PFSK-1 (cell line): Measurements from ENCODE around the gene SORL1-AS1.

Source experiments
- FOXP2 ChIP-seq: optimal IDR thresholded peaks from 2 replicates; pipeline ENCODE3; 2011; ENCODE audit warnings: borderline replicate concordance, control low read depth, inconsistent platforms; ENCODE audit not compliant: insufficient read depth; ENCODE audit errors: extremely low read length, extremely low read depth
- POLR2AphosphoS5 ChIP-seq: IDR thresholded peaks from 2 replicates; pipeline ENCODE4 v1.6.1; 2012; ENCODE audit warnings: low read depth, mild to moderate bottlenecking, control low read depth, low read length, moderate library complexity
- SIN3A ChIP-seq: IDR thresholded peaks from 2 replicates; pipeline ENCODE4 v1.6.1; 2012; ENCODE audit warnings: mild to moderate bottlenecking, low read length, moderate library complexity, borderline replicate concordance; ENCODE audit not compliant: insufficient read depth
- TAF1 ChIP-seq: IDR thresholded peaks from 2 replicates; pipeline ENCODE4 v1.6.1; 2012; ENCODE audit warnings: low read length, control low read depth, borderline replicate concordance; ENCODE audit not compliant: insufficient read depth
- TF ChIP-seq, protein P1 (sequence below), 2 experiments: IDR thresholded peaks; 2 replicates each; pipeline versions ENCODE4 v1.6.1 to v1.8.0; 2011 to 2012; ENCODE audit warnings: low read depth in 2 of 2, low read length in 2 of 2, control low read depth in 1 of 2, inconsistent platforms in 1 of 2, mild to moderate bottlenecking in 1 of 2, moderate library complexity in 1 of 2; ENCODE audit not compliant: insufficient read depth in 1 of 2

SORL1-AS1 gene

DNA sequence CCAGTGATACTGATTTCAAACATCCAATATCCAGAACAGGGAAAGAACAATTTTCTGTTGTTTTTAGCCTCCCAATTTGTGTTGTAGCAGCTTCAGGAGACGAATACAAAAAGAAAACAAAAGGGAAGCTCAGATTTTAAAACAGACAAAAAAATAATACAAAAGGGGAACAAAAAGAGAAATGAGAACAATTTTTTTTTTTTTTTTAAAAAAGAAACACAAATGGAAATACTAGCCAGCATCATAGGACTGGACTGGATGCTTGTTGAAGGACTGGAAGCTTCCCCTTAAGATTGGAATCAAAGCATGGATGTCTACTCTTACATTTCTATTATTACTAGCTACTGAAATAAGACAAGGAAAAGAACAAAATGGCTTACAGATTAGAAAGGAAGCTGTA, 47.1 kb downstream of the SORL1-AS1 start:
- TF ChIP-seq TAF1 (no peak), SIN3A (no peak), POLR2AphosphoS5 (no peak), FOXP2 (no peak)
- TF ChIP-seq, protein P1, sequence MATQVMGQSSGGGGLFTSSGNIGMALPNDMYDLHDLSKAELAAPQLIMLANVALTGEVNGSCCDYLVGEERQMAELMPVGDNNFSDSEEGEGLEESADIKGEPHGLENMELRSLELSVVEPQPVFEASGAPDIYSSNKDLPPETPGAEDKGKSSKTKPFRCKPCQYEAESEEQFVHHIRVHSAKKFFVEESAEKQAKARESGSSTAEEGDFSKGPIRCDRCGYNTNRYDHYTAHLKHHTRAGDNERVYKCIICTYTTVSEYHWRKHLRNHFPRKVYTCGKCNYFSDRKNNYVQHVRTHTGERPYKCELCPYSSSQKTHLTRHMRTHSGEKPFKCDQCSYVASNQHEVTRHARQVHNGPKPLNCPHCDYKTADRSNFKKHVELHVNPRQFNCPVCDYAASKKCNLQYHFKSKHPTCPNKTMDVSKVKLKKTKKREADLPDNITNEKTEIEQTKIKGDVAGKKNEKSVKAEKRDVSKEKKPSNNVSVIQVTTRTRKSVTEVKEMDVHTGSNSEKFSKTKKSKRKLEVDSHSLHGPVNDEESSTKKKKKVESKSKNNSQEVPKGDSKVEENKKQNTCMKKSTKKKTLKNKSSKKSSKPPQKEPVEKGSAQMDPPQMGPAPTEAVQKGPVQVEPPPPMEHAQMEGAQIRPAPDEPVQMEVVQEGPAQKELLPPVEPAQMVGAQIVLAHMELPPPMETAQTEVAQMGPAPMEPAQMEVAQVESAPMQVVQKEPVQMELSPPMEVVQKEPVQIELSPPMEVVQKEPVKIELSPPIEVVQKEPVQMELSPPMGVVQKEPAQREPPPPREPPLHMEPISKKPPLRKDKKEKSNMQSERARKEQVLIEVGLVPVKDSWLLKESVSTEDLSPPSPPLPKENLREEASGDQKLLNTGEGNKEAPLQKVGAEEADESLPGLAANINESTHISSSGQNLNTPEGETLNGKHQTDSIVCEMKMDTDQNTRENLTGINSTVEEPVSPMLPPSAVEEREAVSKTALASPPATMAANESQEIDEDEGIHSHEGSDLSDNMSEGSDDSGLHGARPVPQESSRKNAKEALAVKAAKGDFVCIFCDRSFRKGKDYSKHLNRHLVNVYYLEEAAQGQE (IDR thresholded peaks at IDR 0.05; ENCODE audit: insufficient read depth in 1 of 2, low read depth in 2 of 2, low read length in 2 of 2) = no peak

DNA sequence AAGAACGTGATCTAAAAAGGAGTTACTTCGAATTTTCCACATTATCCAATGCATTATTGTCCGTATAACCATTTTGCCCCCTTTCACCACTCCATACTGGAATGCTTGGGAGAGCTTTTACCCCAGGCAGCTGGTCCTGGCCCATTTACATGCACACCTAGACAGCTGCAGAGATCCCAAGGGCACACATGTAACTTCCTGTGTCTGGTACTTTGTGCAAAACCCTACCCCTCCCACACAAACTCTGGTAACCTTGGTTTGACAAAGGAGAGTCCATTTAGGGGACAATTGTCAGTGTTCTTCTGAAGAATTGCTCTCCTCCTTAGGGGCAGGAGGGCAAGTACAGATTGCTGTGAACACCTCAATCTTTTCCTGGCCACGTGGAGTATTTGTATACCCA, 58.0 kb downstream of the SORL1-AS1 start:
- no peak for TF ChIP-seq SIN3A

DNA sequence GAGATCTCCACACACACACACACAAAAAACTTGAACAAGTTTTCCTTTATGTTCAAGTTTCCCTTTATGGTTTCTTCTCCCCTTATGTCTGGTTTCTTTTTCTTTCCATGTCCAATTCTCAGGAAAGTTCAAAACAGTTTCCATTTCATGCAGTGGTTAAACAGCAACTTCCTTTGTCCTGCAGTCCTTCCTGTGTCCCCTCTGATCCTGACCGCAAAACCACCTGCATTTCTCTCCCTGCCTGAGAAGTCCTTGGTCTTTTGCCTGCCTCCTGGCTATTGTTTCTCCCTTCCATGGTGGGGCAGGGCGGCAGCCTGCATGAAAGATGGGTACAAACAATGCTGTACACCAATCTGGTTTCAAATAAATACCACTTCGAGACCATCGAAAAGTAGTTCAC, 58.9 kb downstream of the SORL1-AS1 start:
- TF ChIP-seq, protein P1 (IDR thresholded peaks at IDR 0.05; ENCODE audit: insufficient read depth in 1 of 2, low read depth in 2 of 2, low read length in 2 of 2) = no peak
- TF ChIP-seq POLR2AphosphoS5 (no peak), SIN3A (no peak), TAF1 (no peak), FOXP2 (no peak)

DNA sequence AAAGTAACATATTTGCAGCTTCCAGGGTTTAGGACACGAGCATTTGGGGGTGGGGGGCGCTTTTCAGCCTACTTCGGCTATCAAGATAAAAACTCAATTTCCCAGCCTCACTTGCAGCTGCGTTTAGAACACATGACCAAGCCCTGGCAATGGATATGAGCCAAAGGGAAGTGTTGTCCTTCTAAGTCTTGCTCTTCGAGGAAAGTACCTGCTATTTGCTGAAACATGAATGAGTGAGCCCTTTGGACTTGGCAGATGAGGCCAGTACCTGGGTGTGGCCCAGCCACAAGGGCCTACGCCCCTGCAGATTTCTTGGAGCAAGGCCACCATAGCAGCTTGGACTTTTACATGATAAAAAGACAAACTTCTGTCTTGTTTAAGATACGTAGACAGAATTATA, 60.9 kb downstream of the SORL1-AS1 start:
- TF ChIP-seq, protein P1 (IDR thresholded peaks at IDR 0.05; ENCODE audit: insufficient read depth in 1 of 2, low read depth in 2 of 2, low read length in 2 of 2) = no peak
- TF ChIP-seq POLR2AphosphoS5 (no peak), TAF1 (no peak), FOXP2 (no peak), SIN3A (no peak)

DNA sequence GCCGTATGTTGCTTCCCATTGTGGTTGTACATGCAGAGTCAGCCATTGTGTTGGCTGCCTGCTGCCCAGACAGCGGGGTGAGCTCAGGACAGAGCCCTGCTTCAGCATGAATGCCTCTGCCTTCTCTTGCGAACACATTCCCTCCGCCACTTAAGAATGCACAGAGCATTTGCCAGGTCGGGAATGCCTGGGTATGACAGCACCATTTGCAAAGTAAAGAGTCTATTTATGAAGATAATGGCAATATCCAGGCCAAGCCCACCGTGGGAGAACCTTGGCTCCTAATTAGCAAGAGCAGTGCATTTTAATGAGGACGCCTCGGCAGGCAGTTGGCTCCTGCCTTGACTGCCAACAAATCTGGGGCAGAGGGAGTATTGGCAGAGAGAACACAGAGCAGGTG, 63.1 kb downstream of the SORL1-AS1 start:
- TF ChIP-seq SIN3A = no peak
- no peak for TF ChIP-seq POLR2AphosphoS5
- TF ChIP-seq FOXP2 = no peak
- TF ChIP-seq, protein P1 (IDR thresholded peaks at IDR 0.05; ENCODE audit: insufficient read depth in 1 of 2, low read depth in 2 of 2, low read length in 2 of 2) = no peak
- TF ChIP-seq TAF1 = no peak
